NCI-H2196 (cell line): ENCODE results near the gene PROSER2.

Source experiments
- DNase-seq: peaks from one replicate; lab custom pipeline; 2025; ENCODE audit not compliant: unreplicated experiment; lab: John Stamatoyannopoulos, UW

Gene PROSER2

GRCh38 chr10:11901833-11902475, 78.8 kb downstream of the PROSER2 start:
- DNase-seq: no peak

DNA sequence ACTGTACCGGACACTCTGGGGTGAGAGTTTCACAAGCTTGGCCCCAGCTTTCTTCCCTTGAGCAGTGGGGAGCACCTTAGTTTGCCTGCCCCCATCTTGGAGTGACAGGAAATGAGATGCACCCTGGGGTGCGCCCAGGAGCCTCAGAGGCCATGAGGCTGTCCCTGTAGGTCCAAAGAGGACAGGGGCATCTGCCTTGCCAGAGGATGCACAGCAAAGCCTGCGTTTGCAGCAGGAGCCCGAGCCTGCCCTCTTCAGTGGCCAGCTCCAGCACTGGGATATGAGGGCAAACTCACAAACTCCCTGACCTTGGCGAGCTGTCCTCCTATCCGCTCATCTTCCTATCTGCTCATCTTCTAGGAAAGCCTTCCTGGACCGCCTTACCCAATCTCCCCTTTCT, 79.5 kb downstream of the PROSER2 start:
- no peak for DNase-seq

DNA sequence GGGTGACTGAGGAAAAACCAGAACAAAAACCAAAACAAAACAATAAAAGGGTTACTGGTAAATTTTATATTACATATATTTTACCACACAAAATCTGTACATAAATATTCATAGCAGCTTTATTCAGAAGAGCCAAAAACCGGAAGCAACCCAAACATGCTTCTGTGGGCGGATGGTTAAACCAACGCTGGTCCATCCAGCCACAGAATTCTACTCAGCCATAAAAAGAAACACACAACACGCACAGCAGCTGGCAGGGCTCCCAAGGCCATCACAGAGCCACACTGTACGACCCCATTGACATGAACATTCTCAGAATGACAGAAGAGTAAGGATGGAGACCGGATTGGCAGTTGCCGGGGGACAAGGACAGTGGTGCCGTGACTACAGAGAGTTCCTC, 83.6 kb downstream of the PROSER2 start:
- DNase-seq: no peak

DNA sequence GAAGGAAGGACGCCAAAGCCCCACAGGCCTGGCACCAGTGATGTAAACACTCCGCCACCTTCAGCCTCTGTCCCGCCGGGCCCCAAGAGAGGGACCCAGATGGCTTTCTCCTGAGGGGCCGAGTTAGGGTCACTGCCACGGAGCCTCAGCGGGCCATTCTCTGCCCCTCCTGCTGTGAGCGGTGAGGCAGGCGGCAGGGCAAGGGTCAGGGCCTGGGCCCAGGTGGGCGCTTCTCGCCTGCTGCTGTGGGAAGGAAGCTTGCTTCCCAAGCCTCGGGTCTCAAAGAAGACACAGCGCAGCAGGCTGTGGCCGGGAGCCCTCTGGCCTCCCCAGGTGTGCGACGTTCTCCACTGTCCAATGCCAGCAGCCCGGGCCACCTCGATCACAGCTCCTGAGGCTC, 84.8 kb downstream of the PROSER2 start:
- no peak for DNase-seq

DNA sequence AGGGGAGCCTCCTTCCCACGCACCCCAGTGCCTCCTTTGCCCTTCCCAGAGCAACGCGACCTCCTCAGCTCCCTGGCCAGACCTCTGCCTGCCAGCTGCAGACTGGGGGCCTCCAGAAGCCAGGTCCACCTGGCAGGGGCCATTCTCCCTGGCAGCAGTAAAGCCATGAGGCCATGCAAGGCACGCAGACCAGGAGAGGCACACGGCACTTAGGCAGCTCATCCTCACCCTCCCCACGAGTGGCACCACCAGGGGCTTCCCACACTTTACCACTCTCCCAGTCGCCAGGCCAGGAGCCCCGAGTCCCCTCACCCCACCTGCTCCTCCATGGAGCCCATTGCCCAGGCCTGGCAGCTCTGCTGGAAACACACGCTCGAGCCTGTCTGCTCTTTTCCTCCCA, 85.4 kb downstream of the PROSER2 start:
- no peak for DNase-seq

GRCh38 chr10:11908991-11909390, 85.8 kb downstream of the PROSER2 start:
- no peak for DNase-seq

DNA sequence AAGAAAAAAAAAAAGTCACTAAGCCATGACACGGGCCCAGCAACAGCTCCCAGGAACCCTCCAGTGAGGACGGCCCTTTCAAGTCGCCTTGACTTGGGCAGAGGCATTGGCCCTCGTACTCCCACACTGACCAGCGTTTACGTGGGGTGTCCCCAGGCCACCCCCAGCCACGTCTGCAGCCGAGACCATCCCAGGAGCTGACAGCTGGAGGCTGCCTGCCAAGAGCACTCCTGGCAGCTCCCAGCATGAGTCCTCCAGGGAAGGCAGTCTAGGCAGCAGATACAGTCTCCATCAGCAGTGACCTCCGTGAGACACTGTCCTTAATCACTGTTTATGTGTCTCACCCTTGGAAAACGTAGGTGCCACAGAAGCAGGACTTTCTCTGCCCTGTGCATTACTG, 86.5 kb downstream of the PROSER2 start:
- no peak for DNase-seq

DNA sequence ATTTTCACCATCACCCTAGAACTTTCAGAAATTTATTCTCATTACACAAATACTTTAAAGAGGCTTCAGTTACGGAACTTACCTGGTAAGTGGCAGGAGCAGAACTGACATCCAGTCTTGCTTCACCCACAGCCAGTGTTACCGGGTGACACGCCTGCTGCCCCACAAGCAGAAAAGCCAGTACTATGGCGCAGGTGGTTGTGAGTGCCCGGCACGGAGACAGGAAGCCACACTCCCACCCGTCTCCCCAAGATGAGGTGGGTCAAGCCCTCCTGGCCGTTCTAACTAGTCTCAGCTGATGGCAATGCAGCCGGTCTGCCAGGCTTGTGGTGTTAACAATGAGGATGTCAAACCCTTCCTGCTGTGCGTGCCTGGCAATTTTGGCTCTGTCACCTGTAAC, 86.9 kb downstream of the PROSER2 start:
- DNase-seq: no peak

DNA sequence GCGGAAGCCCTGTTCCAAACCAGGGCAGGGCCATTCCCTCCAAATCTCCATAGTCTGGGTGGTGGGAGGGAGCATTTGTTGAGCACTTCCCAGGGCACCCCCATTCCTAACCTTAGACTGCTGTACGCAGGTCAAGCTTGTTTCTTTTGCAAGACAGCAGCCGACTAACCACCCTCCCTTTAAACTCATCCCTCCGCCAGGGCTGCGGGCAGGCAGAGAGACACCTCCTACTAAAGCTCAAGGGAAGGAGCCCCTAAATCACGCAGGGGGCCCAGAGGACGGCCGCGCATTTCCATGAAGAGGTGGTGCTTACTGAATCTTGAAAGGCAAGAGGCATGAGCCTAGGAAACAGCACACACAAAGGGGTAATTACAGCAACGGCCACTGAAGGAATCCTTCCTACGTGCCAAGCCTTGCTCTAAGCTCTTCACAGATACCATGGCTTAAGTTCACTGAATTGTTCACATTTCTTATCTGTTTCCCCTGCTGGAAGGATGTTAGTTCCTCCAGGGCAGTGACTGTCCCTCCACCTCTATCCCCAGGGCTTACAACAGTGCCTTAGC, 90.0 kb downstream of the PROSER2 start:
- no peak for DNase-seq

- no peak for DNase-seq
Measured at GRCh38 chr10:11918384-11918783, 95.2 kb downstream of the PROSER2 start.

- DNase-seq: no peak
Measured at GRCh38 chr10:11919271-11919670, 96.1 kb downstream of the PROSER2 start.
